ENCODE results near the gene MATCAP1. TPM values are rescaled to one million over a fixed set of nuclear protein-coding genes. Genes with fewer than 3 reads are reported as not detected.
A peak's percentile ranks its signal among the peaks of the same experiment; 100 is the strongest.

The MATCAP1 gene
- total and polyA plus RNA-seq, 2 of the 13 experiments (the other 11 are each of a cell fraction or from before 2014, with no cell fraction given): 11.2 to 24.5 TPM

DNA sequence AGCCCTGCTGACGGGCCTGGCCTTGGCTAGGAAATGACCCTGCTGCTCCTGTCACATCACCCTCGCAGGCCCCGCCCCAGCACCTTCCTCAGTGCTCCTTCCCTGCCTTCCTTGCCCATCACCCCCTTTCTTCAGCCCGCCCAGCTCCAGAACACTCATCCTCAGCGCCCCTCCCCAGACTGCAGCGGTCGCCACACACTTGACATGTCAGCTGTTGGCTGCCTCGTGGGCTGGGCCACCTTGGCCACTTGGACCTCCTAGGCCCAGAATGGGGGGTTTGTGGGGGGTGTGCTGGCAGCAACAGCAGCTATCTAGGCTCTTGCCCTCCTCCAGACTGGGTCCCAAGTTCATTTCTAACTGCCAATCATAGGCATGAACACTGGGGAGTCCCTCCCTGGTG is 25.8 kb upstream of the MATCAP1 start (continued):
- TF ChIP-seq, protein P1, sequence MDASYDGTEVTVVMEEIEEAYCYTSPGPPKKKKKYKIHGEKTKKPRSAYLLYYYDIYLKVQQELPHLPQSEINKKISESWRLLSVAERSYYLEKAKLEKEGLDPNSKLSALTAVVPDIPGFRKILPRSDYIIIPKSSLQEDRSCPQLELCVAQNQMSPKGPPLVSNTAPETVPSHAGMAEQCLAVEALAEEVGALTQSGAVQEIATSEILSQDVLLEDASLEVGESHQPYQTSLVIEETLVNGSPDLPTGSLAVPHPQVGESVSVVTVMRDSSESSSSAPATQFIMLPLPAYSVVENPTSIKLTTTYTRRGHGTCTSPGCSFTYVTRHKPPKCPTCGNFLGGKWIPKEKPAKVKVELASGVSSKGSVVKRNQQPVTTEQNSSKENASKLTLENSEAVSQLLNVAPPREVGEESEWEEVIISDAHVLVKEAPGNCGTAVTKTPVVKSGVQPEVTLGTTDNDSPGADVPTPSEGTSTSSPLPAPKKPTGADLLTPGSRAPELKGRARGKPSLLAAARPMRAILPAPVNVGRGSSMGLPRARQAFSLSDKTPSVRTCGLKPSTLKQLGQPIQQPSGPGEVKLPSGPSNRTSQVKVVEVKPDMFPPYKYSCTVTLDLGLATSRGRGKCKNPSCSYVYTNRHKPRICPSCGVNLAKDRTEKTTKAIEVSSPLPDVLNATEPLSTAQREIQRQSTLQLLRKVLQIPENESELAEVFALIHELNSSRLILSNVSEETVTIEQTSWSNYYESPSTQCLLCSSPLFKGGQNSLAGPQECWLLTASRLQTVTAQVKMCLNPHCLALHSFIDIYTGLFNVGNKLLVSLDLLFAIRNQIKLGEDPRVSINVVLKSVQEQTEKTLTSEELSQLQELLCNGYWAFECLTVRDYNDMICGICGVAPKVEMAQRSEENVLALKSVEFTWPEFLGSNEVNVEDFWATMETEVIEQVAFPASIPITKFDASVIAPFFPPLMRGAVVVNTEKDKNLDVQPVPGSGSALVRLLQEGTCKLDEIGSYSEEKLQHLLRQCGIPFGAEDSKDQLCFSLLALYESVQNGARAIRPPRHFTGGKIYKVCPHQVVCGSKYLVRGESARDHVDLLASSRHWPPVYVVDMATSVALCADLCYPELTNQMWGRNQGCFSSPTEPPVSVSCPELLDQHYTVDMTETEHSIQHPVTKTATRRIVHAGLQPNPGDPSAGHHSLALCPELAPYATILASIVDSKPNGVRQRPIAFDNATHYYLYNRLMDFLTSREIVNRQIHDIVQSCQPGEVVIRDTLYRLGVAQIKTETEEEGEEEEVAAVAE (CRISPR knock-in tag; IDR thresholded peaks at IDR 0.05; ENCODE audit: borderline replicate concordance): no peak
- TF ChIP-seq ZNF337 (CRISPR knock-in tag; IDR thresholded peaks at IDR 0.05; ENCODE audit: borderline replicate concordance, low read depth) (no peak), CREM (IDR thresholded peaks at IDR 0.05) (no peak), CREM (CRISPR knock-in tag; IDR thresholded peaks at IDR 0.05) (no peak), HOXA5 (CRISPR knock-in tag; IDR thresholded peaks at IDR 0.05) (no peak), PCBP2 (optimal IDR thresholded peaks at IDR 0.05; ENCODE audit: low read depth, low read length, poor library complexity, severe bottlenecking) (no peak), ZNF83 (CRISPR knock-in tag; IDR thresholded peaks at IDR 0.05; ENCODE audit: borderline replicate concordance) (no peak), ZNF788 (CRISPR knock-in tag; IDR thresholded peaks at IDR 0.05; ENCODE audit: borderline replicate concordance) (no peak), MAFF (IDR thresholded peaks at IDR 0.05; ENCODE audit: low read depth, low read length) (no peak), NRL (CRISPR knock-in tag; IDR thresholded peaks at IDR 0.05; ENCODE audit: borderline replicate concordance) (no peak), ZBTB38 (CRISPR knock-in tag; IDR thresholded peaks at IDR 0.05) (no peak), ZNF878 (CRISPR knock-in tag; IDR thresholded peaks at IDR 0.05) (no peak), ZNF205 (CRISPR knock-in tag; IDR thresholded peaks at IDR 0.05) (no peak), AGO1 (IDR thresholded peaks at IDR 0.05; ENCODE audit: low read depth, low read length, poor library complexity, severe bottlenecking) (peak; percentile 65), CHD4 (IDR thresholded peaks at IDR 0.05; ENCODE audit: borderline replicate concordance, low read length) (no peak), ZNF160 (CRISPR knock-in tag; IDR thresholded peaks at IDR 0.05) (no peak), ZNF34 (CRISPR knock-in tag; IDR thresholded peaks at IDR 0.05; ENCODE audit: borderline replicate concordance) (no peak), PHF20 (CRISPR knock-in tag; IDR thresholded peaks at IDR 0.05) (no peak)
- TF ChIP-seq, protein P2, sequence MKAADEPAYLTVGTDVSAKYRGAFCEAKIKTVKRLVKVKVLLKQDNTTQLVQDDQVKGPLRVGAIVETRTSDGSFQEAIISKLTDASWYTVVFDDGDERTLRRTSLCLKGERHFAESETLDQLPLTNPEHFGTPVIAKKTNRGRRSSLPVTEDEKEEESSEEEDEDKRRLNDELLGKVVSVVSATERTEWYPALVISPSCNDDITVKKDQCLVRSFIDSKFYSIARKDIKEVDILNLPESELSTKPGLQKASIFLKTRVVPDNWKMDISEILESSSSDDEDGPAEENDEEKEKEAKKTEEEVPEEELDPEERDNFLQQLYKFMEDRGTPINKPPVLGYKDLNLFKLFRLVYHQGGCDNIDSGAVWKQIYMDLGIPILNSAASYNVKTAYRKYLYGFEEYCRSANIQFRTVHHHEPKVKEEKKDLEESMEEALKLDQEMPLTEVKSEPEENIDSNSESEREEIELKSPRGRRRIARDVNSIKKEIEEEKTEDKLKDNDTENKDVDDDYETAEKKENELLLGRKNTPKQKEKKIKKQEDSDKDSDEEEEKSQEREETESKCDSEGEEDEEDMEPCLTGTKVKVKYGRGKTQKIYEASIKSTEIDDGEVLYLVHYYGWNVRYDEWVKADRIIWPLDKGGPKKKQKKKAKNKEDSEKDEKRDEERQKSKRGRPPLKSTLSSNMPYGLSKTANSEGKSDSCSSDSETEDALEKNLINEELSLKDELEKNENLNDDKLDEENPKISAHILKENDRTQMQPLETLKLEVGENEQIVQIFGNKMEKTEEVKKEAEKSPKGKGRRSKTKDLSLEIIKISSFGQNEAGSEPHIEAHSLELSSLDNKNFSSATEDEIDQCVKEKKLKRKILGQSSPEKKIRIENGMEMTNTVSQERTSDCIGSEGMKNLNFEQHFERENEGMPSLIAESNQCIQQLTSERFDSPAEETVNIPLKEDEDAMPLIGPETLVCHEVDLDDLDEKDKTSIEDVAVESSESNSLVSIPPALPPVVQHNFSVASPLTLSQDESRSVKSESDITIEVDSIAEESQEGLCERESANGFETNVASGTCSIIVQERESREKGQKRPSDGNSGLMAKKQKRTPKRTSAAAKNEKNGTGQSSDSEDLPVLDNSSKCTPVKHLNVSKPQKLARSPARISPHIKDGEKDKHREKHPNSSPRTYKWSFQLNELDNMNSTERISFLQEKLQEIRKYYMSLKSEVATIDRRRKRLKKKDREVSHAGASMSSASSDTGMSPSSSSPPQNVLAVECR (CRISPR knock-in tag; IDR thresholded peaks at IDR 0.05; ENCODE audit: borderline replicate concordance): no peak
- TF ChIP-seq, protein P3, sequence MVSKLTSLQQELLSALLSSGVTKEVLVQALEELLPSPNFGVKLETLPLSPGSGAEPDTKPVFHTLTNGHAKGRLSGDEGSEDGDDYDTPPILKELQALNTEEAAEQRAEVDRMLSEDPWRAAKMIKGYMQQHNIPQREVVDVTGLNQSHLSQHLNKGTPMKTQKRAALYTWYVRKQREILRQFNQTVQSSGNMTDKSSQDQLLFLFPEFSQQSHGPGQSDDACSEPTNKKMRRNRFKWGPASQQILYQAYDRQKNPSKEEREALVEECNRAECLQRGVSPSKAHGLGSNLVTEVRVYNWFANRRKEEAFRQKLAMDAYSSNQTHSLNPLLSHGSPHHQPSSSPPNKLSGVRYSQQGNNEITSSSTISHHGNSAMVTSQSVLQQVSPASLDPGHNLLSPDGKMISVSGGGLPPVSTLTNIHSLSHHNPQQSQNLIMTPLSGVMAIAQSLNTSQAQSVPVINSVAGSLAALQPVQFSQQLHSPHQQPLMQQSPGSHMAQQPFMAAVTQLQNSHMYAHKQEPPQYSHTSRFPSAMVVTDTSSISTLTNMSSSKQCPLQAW (CRISPR knock-in tag; IDR thresholded peaks at IDR 0.05): no peak

All from HepG2 (cell line).